Hepatic stellate cell (primary cell): Measurements from ENCODE around the gene MAFF.

Experiments
- DNase-seq: peaks from one replicate; pipeline ENCODE4 v3.0.0; 2011; ENCODE audit warnings: low spot score

Gene MAFF

GRCh38 chr22:38203855-38204514 is 2.2 kb downstream of the MAFF start:
- peak; percentile 60 for DNase-seq

DNA sequence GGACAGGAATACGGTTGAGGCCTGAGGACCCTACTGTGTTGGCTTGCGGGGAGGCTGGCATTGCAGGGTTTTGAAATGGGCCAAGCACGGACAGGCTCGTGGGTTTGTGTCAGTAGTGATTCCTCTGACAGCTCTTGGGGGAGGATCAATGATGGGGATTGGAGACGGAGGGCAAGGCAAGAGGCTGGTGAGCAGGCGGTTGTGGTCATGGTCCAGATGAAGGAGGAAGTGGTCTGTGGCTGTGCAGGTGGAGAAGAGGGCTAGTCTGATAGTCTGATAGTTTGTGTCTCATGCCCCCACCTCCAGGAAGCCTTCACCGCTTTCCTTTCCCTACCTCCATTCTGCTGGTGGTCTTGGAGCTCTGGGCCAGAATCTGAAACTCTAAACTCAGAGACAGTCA is 3.0 kb downstream of the MAFF start:
- no peak for DNase-seq

GRCh38 chr22:38205261-38206128 is 3.7 kb downstream of the MAFF start:
- DNase-seq: no peak

- DNase-seq: no peak
Observed at GRCh38 chr22:38207898-38208432, 6.2 kb downstream of the MAFF start.

GRCh38 chr22:38208551-38208968 is 6.8 kb downstream of the MAFF start:
- DNase-seq: no peak

DNA sequence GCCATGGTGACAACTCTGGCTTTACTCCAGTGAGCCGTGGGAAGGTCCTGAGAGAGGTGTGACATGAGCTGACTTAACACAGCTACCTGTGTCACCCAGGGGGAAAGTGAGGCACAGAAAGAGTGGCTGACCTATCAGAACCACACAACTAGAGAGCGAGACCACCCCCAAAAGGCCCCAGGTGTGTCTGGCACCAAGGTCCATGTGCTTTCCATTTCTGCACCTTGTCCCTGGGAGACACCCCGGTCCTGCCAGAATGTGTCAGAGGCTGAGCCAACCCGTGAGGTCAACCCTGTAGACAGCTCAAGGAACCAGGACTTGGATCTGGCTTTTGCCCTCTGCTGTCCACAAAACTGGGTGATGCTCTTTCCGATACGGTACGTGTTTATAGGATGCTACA is 9.8 kb downstream of the MAFF start:
- no peak for DNase-seq

DNA sequence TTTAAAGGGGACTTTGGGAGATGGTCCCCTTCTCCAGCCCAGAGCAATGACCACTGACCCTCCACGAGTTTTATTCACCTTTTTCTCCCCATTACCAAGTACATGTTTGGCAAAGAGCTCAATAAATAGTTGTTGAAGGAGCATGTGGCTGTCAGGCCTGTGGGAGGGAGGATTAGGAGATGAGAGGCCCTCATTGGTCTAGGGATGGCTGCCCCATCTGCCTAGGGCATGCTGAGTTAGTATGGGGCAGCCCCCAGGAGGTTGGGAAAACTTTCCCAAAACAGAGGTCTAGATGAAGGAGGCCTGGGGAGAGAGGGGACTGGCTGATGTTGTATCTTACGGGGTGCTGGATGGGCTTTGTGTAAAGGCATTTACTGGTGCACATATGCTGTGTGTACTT is 10.6 kb downstream of the MAFF start:
- DNase-seq: no peak

- DNase-seq: no peak
Observed at GRCh38 chr22:38213319-38213989, 11.7 kb downstream of the MAFF start.

GRCh38 chr22:38213990-38214301 is 12.2 kb downstream of the MAFF start:
- DNase-seq: no peak

DNA sequence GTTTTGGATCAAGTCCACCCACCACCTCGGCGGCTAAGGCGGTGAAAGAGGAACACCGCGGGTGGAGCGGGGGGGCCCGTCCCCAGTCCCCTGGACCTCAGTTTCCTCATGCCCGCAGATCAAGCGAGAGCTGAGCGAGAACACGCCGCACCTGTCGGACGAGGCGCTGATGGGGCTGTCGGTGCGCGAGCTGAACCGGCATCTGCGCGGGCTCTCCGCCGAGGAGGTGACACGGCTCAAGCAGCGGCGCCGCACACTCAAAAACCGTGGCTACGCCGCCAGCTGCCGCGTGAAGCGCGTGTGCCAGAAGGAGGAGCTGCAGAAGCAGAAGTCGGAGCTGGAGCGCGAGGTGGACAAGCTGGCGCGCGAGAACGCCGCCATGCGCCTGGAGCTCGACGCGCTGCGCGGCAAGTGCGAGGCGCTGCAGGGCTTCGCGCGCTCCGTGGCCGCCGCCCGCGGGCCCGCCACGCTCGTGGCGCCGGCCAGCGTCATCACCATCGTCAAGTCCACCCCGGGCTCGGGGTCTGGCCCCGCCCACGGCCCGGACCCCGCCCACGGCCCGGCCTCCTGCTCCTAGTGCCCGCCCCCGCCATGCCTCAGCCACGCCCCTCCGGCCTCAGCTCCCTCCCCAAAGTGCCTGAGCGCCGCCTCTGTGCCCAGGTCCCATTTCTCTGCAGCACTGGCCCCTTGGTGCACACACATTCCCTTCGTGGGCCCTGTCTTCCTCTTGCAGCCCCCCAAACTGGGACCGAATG is 12.7 kb downstream of the MAFF start:
- DNase-seq: peak; percentile 77

DNA sequence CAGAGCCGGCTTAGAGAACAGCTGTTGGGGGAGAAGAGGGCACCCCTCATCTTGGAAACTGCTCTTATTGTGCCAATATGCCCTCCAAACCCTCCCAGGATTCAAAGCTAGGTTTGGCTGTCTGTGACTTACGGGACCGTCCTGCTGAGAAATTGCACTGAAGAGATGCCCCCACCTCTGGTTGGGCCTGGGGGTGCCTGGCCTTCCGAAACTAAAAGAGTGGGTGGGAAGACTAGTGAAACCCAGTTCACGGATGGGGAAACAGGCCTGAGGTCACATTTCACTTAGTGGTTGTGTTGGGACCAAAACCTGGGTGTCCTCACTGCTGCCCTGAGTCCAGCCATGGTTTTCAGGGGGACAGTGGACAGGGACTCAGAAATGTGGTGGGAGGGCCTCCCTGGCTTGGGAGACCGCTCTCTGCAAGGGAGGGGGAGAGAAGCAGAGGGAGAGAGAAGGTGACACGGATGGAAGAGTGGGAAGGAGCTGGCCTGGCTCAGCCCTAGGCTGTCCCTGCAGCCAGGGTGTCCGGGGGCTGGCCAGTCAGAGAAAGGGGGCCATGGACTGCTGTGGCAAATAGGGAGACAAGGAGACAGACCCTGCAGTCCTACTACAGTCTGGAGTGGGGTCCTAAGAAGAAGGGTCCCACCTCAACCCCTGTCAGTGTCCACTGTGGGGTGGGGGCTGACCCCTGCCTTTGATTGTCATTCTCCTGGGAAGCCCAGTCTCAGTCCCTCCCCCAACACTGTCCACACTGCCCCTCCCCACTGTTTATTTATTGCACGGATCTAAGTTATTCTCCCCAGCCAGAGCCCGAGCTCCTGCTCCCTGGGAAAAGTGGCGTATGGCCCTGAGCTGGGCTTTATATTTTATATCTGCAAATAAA is 13.6 kb downstream of the MAFF start:
- no peak for DNase-seq

- peak; percentile 93 for DNase-seq
Observed at GRCh38 chr22:38218661-38219622, 17.1 kb downstream of the MAFF start.

- DNase-seq: no peak
Observed at GRCh38 chr22:38219632-38220031, 17.8 kb downstream of the MAFF start.

- no peak for DNase-seq
Observed at GRCh38 chr22:38220163-38220562, 18.4 kb downstream of the MAFF start.

GRCh38 chr22:38220653-38221386 is 19.0 kb downstream of the MAFF start:
- no peak for DNase-seq

- no peak for DNase-seq
Observed at GRCh38 chr22:38221407-38221806, 19.6 kb downstream of the MAFF start.

- no peak for DNase-seq
Observed at GRCh38 chr22:38221908-38222796, 20.4 kb downstream of the MAFF start.

GRCh38 chr22:38222797-38223119 is 21.0 kb downstream of the MAFF start:
- DNase-seq: no peak
